GM10266 (cell line): ENCODE results near the gene GRHPR.

Experiments
- DNase-seq: peaks from one replicate; pipeline ENCODE4 v3.0.0; 2012; ENCODE audit errors: extremely low spot score
- CTCF ChIP-seq: IDR thresholded peaks from 2 replicates; pipeline ENCODE4 v1.5.1; 2012; ENCODE audit warnings: mild to moderate bottlenecking, low read depth; ENCODE audit not compliant: control insufficient read depth, insufficient read depth; ENCODE audit errors: missing control alignments

Gene GRHPR

GRCh38 chr9:37429441-37430285 lies 7.2 kb downstream of the GRHPR start:
- TF ChIP-seq CTCF = no peak
- no peak for DNase-seq

GRCh38 chr9:37430841-37431597 lies 8.5 kb downstream of the GRHPR start:
- DNase-seq = no peak
- TF ChIP-seq CTCF = no peak

- no peak for TF ChIP-seq CTCF
- DNase-seq = no peak
These were observed 9.5 kb downstream of the GRHPR start for GRCh38 chr9:37432020-37432419.

- TF ChIP-seq CTCF = no peak
- no peak for DNase-seq
These were observed 11.4 kb downstream of the GRHPR start for GRCh38 chr9:37433867-37434371.

GRCh38 chr9:37436540-37436939 lies 14.0 kb downstream of the GRHPR start:
- TF ChIP-seq CTCF = no peak
- DNase-seq = no peak

- no peak for TF ChIP-seq CTCF
- no peak for DNase-seq
These were observed 14.5 kb downstream of the GRHPR start for GRCh38 chr9:37437010-37437409.
